Pulmonary artery endothelial cell (primary cell): Measurements from ENCODE around the gene INAVA. TPM values are rescaled to one million over a fixed set of nuclear protein-coding genes. Genes with fewer than 3 reads are reported as not detected.

Experiments used
- DNase-seq: peaks from one replicate; pipeline ENCODE4 v3.0.0-alpha.2; 2011; ENCODE audit warnings: low read depth, low spot score
- total RNA-seq: library from RNA; depleted of rRNA; stranded (reverse); fragments of >200 nt; gene quantifications from 2 replicates; pipeline ENCODE4 v1.2.3, GENCODE V29; 2014

The INAVA gene
- total RNA-seq, 1 donor from 2014 or later, result not detected

GRCh38 chr1:200875416-200875815 is 19.3 kb upstream of the INAVA start:
- DNase-seq, result no peak

GRCh38 chr1:200877010-200877409 is 17.7 kb upstream of the INAVA start:
- DNase-seq, result no peak

DNA sequence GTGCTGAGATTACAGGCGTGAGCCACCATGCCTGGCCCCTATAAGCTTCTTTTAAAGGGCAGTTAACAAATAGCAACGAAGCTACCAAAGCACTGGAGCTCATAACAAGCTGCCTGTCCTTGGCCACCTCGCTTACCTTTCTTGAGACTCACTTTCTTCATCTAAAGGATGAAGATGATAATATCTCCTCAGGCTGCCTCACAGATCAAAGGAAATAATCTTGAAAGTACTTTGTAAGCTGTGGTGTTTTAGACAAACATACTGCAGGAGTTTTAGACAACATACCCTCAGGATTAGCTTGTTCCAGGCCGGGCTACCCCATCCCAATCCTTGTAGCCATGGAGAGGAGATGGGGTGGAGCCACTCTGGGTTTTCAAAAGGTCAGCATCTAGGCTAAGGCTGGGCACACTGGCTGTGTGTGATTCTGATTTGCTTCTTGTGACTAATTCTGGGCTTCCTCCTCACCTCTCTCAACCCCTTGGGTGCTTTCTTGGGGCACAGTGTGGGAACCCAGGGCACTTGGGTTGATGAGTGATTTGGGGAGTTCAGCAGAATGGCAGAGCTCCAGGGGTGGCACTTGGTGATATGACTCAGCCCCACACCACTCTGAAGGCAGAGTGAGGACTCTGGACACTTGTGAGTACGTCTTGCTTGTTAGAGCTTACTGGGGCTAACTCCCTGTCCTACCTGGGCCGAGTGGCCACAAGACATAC is 16.7 kb upstream of the INAVA start:
- no peak for DNase-seq

- no peak for DNase-seq
Measured at GRCh38 chr1:200880212-200880611, 14.5 kb upstream of the INAVA start.

DNA sequence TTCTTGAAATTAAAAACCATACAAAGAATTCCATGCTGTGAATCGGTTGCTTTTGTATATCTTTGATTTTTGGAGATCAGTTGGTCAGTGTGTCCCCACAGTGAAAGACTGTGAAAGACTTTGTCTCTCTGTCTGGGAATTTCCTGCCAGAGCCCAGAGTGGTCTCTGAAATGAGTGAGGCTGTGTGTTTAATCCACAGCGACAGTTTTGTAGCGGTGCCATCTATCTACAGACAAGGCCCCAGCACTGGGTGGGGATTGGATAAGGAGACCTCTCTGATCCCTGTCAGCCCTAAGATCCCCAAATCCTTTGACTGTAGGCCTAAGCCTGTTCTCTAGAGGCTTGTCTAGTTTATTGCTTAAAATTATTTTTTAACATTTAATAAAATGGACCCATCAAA is 11.6 kb upstream of the INAVA start:
- DNase-seq, result no peak

DNA sequence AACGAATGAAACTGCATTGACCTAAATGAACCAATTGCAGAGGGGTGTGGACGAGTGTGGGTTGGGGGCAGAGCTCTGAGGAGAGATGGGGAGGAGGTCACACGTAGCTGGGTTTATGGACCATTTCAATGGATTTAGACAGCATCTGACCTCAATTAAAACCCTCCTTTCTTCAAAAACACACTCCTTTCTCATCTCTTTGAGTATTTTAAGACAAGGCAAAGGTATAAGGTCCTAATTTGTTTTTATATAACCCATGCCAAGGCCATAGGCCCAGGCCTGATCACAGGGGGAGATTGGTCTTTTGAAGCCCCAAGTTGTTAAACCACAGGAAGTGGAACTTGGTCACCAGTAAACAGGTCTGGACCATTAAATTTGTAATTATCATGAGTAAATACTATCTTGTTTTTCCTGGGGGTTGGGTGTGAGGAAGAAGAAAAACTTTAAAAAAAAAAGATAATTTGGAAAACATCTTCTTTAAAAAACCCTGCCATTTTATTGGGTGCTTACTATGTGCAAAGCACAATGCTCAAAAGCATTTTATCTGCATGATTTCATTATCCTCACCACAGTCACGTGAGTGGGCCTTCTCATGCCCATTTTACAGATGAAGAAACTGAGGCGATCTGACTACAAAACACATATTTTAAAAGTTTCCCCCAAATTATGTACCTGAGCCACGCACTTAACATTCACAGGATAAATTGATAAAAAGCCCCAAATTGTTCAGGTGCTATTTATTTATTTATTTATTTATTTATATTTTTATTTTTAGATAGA is 8.9 kb upstream of the INAVA start:
- DNase-seq, result no peak

- no peak for DNase-seq
Measured at GRCh38 chr1:200886594-200886993, 8.1 kb upstream of the INAVA start.

DNA sequence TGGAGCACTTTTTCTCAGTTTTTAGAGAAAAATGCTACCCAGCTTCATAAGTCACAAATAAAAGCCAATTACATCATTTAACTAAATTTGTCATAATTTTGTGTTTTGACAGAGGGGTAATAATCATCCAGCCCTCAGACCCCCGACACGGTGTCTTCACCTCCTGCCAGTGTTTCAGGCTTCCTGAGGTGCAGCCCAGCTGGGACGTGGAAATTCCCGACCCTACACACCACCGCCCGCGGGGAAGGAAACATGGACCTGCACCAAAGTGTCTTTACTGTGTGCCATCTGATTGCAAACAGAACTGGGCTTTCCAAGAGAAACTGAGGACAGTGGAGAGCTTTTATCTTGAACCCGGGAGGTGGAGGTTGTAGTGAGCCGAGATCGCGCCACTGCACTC is 7.7 kb upstream of the INAVA start:
- DNase-seq, result no peak

DNA sequence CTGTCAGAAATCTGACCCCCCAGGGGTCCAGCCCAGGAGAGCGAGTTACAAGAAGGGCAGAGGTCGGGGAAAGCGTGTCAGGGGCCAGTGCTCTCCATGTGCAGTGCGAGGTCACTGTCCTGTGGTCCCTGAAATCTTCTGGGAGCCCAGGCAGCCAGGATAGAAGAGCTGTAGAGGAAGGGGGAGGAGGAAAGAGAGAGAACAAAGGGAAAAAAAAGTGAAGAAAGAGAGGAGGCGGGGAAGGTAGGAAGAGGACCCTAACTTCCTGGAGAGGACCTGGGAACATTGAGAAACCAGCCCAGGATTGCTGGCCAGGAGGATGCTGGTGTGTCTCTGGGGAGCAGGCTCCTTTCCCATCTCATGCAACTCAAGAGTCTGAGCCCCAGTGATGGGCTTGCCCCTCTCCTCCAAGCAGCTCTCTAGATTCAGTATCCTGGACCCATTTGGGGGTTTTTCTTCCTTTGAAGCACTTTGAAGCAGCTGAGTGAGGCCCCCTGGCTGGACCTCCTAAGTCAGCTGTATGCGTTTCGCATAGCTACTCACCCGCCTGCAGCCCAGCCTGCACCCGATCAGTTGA is 6.8 kb upstream of the INAVA start:
- DNase-seq, result no peak

DNA sequence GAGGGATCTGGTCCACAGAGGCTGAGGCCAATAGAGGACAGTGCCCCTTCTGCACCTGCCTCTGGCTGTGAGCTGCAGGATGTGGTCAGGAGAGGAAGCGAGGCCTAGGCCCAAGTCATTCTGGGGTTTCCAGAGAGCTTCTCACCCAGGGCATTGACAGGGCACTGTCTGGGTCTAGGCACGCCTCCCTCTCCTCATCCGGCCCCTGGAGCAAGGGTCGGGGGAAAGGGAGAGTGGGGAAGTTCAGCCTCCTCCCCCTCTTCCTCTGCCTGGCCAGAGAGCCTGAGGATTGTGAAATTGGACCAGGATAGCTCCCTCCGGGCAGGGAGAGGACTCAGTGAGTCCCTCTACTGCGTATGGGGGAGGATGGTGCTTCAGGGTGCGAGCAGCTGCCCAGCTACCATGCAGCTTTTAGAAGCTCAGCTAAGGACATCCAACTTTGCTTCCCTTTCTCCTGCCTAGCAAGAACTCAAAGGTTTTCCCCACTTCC is 6.3 kb upstream of the INAVA start:
- no peak for DNase-seq

DNA sequence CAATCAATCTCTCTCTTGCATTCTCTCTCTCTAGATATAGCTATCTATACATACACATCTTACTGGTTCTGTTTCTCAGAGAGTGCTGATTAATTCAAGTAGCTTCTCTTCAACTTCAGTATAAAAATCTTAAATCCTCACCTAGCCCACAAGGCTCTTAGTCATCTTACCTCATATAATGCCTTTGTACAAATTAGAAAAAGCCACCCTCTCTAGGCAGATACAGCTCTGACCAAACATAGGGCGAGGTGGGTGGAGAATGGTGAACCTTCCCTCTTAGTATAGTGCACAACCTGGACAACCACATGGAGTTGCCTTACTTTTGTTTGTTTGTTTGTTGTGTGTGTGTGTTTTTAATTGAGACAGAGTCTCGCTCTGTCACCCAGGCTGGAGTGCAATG is 5.1 kb upstream of the INAVA start:
- no peak for DNase-seq

- DNase-seq, result no peak
Measured at GRCh38 chr1:200890027-200890426, 4.7 kb upstream of the INAVA start.

GRCh38 chr1:200890818-200891773 is 3.6 kb upstream of the INAVA start:
- DNase-seq, result no peak

GRCh38 chr1:200891774-200892157 is 2.9 kb upstream of the INAVA start:
- no peak for DNase-seq

- DNase-seq, result no peak
Measured at GRCh38 chr1:200892546-200892945, 2.2 kb upstream of the INAVA start.

- DNase-seq, result no peak
Measured at GRCh38 chr1:200892958-200893357, 1.7 kb upstream of the INAVA start.

DNA sequence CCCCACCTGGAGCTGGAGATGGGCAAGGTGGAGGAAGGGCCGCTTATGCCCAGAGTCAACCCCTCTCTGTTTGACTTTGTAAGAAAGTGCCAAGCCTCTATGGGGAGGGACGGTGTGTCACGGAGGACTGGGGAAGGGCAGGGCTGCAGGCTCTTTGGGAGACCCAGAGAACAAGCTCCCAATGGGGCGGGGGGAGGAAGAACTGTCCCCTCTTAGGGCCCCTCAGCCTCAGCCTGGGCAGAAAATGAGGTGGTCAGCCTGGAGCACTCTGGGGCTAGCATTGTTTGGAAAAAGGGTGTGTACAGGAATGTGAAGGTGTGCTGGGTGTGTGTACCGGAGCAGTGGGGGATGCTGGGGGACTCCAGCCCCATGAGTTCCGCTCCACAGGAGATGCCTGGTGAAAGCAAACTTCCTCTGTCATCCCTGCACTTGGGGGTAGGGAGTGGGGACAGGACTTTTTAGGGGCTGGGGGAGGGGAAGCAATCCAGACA is 1.2 kb upstream of the INAVA start:
- no peak for DNase-seq

DNA sequence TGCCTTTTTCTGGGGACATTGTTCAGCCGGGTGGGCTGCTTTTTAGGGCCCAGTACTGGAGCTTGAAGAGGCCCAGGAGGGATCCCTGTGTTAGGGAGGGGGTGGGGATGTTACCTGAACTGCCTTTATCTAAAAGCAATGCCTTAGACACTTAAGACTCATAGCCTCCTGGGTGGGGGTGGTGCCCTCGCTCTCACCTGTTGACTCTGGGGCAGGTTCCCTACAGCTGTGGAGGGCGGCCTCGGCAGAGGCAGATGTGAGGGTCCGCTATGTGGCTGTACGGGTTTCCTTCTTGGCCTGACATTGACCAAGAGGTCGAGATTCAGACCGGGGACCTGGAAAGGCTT is 716 bp downstream of the INAVA start:
- DNase-seq, result no peak

GRCh38 chr1:200895801-200896530 is 1.3 kb downstream of the INAVA start:
- no peak for DNase-seq

GRCh38 chr1:200896531-200897196 is 2.0 kb downstream of the INAVA start:
- no peak for DNase-seq
